A549 (cell line): ENCODE results near the gene WNT8A. TPM values are rescaled to one million over a fixed set of nuclear protein-coding genes. Genes with fewer than 3 reads are reported as not detected.
"Not testable (repeated sequence)": the region's sequence is repeated elsewhere in the genome, so short reads cannot be mapped to it uniquely, and the experiment has no call there.

Source experiments
- ATAC-seq, 2 experiments: fragments of 200-7000 bp in 1 of 2; fragments of >200 bp in 1 of 2; cut with Nextera tagmentation in 1 of 2; cut with Tn5 transposase in 1 of 2; 3 replicates each; pipeline versions ENCODE4 v1.8.0 to v1.9.1; 2018 to 2020; ENCODE audit warnings: mild to moderate bottlenecking in 1 of 2, moderate library complexity in 1 of 2
- CTCF ChIA-PET: fragments of 300-600 bp; sonication (Branson Sonifier 250); formaldehyde crosslinking; extraction: SDS; loops from one replicate; lab custom pipeline; 2021; ENCODE audit warnings: antibody characterized with exemption, inconsistent platforms; lab: Yijun Ruan, JAX
- POLR2A ChIA-PET: fragments of 350-600 bp; formaldehyde crosslinking; extraction: SDS; loops from one replicate; lab custom pipeline; 2021; ENCODE audit warnings: antibody characterized with exemption, inconsistent platforms; lab: Yijun Ruan, JAX
- DNase-seq, 2 experiments: peaks; one replicate each; pipeline versions ENCODE4 v3.0.0 to v3.0.0-alpha.2; 2011 to 2016; ENCODE audit warnings: low read depth in 1 of 2, low spot score in 1 of 2
- FAIRE-seq: peaks from 2 replicates; lab custom pipeline; 2011; peaks lifted over from hg19 to GRCh38; lab: Jason Lieb, UNC
- H3K27ac ChIP-seq, 2 experiments: fragments of >200 bp; sonication (Bioruptor Twin); formaldehyde crosslinking; 3 replicates each; pipeline ENCODE4 v1.5.1; 2016 to 2017
- H3K4me1 ChIP-seq: fragments of >200 bp; sonication (Bioruptor Twin); formaldehyde crosslinking; 3 replicates; pipeline ENCODE4 v1.6.1; 2016
- H3K4me2 ChIP-seq: fragments of >200 bp; sonication (Bioruptor Twin); formaldehyde crosslinking; 3 replicates; pipeline ENCODE4 v1.6.1; 2016
- H3K4me3 ChIP-seq: fragments of >200 bp; sonication (Bioruptor Twin); formaldehyde crosslinking; 3 replicates; pipeline ENCODE4 v1.5.1; 2016
- H3K9me3 ChIP-seq: fragments of >200 bp; sonication (Bioruptor Twin); formaldehyde crosslinking; 3 replicates; pipeline ENCODE4 v1.6.1; 2016
- CBX2 ChIP-seq: fragments of 200-600 bp; sonication (generic); IDR thresholded peaks from 2 replicates; pipeline ENCODE4 v1.6.1; 2016; ENCODE audit warnings: low read depth, mild to moderate bottlenecking, borderline replicate concordance
- CBX8 ChIP-seq: fragments of 200-600 bp; sonication (generic); IDR thresholded peaks from 2 replicates; pipeline ENCODE4 v1.6.1; 2016
- CHD2 ChIP-seq: fragments of 150-350 bp; IDR thresholded peaks from 2 replicates; pipeline ENCODE4 v1.6.1; 2014; ENCODE audit warnings: low read length; ENCODE audit not compliant: partially characterized antibody
- EHMT2 ChIP-seq: fragments of 200-600 bp; sonication (generic); IDR thresholded peaks from 2 replicates; pipeline ENCODE4 v1.6.1; 2016; ENCODE audit warnings: antibody characterized with exemption, low read depth, mild to moderate bottlenecking, moderate library complexity
- EP300 ChIP-seq, 2 experiments: fragments of >200 bp; sonication (Bioruptor Twin); formaldehyde crosslinking; IDR thresholded peaks; 2 replicates in 1 of 2; 3 replicates in 1 of 2; pipeline ENCODE4 v1.6.1; 2016 to 2017
- FOSL2 ChIP-seq, 2 experiments: fragments of 450-650 bp in 1 of 2; fragments of >200 bp in 1 of 2; sonication (Bioruptor Twin) in 1 of 2; formaldehyde crosslinking; IDR thresholded peaks; 2 replicates each; pipeline versions ENCODE4 v1.5.0 to v1.6.1; 2016 to 2020; ENCODE audit warnings: mild to moderate bottlenecking in 1 of 2, moderate library complexity in 1 of 2
- FOXS1 ChIP-seq: fragments of 250-450 bp; sonication (Bioruptor Pico); IDR thresholded peaks from 2 replicates; pipeline ENCODE4 v1.5.0; 2020; ENCODE audit warnings: mild to moderate bottlenecking, moderate library complexity
- HOXA7 ChIP-seq: fragments of 250-450 bp; sonication (Bioruptor Pico); IDR thresholded peaks from 2 replicates; pipeline ENCODE4 v1.5.0; 2020; ENCODE audit warnings: mild to moderate bottlenecking, moderate library complexity
- KDM1A ChIP-seq: fragments of 200-600 bp; sonication (generic); IDR thresholded peaks from 2 replicates; pipeline ENCODE4 v1.6.1; 2016; ENCODE audit warnings: low read depth, mild to moderate bottlenecking
- KDM5A ChIP-seq: fragments of 200-600 bp; sonication (generic); IDR thresholded peaks from 2 replicates; pipeline ENCODE4 v1.6.1; 2016; ENCODE audit warnings: antibody characterized with exemption, mild to moderate bottlenecking
- MAFK ChIP-seq: fragments of 450-650 bp; IDR thresholded peaks from 2 replicates; pipeline ENCODE4 v1.6.1; 2014; ENCODE audit not compliant: partially characterized antibody
- MAZ ChIP-seq: fragments of 150-350 bp; IDR thresholded peaks from 2 replicates; pipeline ENCODE4 v1.6.1; 2014; ENCODE audit warnings: antibody characterized with exemption, low read depth, low read length, borderline replicate concordance
- MYC ChIP-seq: IDR thresholded peaks from 2 replicates; pipeline ENCODE4 v1.6.1; 2012; ENCODE audit warnings: mild to moderate bottlenecking, inconsistent platforms, low read length, improper control_type of control experiment, borderline replicate concordance
- NR3C1 ChIP-seq: fragments of >200 bp; sonication (Bioruptor Twin); formaldehyde crosslinking; IDR thresholded peaks from 3 replicates; pipeline ENCODE4 v1.6.1; 2017
- POLR2AphosphoS2 ChIP-seq: conservative IDR thresholded peaks from 2 replicates; pipeline ENCODE4 v1.6.1; 2012; ENCODE audit warnings: low read length, improper control_type of control experiment, inconsistent platforms
- RARB ChIP-seq: fragments of 250-450 bp; sonication (Bioruptor Pico); IDR thresholded peaks from 2 replicates; pipeline ENCODE4 v1.8.0; 2021; ENCODE audit warnings: mild to moderate bottlenecking, moderate library complexity
- RFX5 ChIP-seq: fragments of 450-650 bp; IDR thresholded peaks from 2 replicates; pipeline ENCODE4 v1.7.1; 2014; ENCODE audit warnings: antibody characterized with exemption, mild to moderate bottlenecking, moderate library complexity
- RNF2 ChIP-seq: fragments of 200-600 bp; sonication (generic); IDR thresholded peaks from 2 replicates; pipeline ENCODE4 v1.6.1; 2016; ENCODE audit warnings: low read depth, mild to moderate bottlenecking, antibody characterized with exemption, moderate library complexity, borderline replicate concordance
- SMC3 ChIP-seq: fragments of >200 bp; sonication (Bioruptor Twin); formaldehyde crosslinking; IDR thresholded peaks from 3 replicates; pipeline ENCODE4 v1.6.1; 2018; ENCODE audit warnings: inconsistent platforms
- TP53 ChIP-seq: fragments of 250-450 bp; sonication (Bioruptor Pico); IDR thresholded peaks from 2 replicates; pipeline ENCODE4 v1.5.0; 2021; ENCODE audit warnings: mild to moderate bottlenecking, moderate library complexity
- ZC3H11A ChIP-seq: fragments of 450-650 bp; IDR thresholded peaks from 2 replicates; pipeline ENCODE4 v1.6.1; 2014; ENCODE audit warnings: antibody characterized with exemption, mild to moderate bottlenecking
- WGBS: methylation state at CpG from one replicate; pipeline ENCODE4 v1.1.6; 2017; ENCODE audit errors: missing lambda C conversion rate; 5-methylcytosine and 5-hydroxymethylcytosine counted together
- polyA plus RNA-seq, 4 experiments: library from polyadenylated mRNA; depleted of rRNA in 3 of 4; stranded (reverse); fragments of >200 nt; fragmentation: RNase III in 1 of 4; extraction: RNeasy Plus Mini Kit Qiagen cat#74134 plus additional on column Dnase treatment in 1 of 4; gene quantifications; 2 replicates in 3 of 4; 3 replicates in 1 of 4; pipeline ENCODE4 v1.2.3, GENCODE V29; 2011 to 2017
- TF ChIP-seq, protein P1 (sequence below): fragments of 450-650 bp; IDR thresholded peaks from 2 replicates; pipeline ENCODE4 v1.6.1; 2014; ENCODE audit warnings: antibody characterized with exemption
- TF ChIP-seq, protein P2 (sequence below): fragments of >200 bp; sonication (Bioruptor Twin); formaldehyde crosslinking; IDR thresholded peaks from 2 replicates; pipeline ENCODE4 v1.6.1; 2016
- TF ChIP-seq, protein P3 (sequence below): IDR thresholded peaks from 2 replicates; pipeline ENCODE4 v1.6.1; 2012
- TF ChIP-seq, protein P4 (sequence below): IDR thresholded peaks from 2 replicates; pipeline ENCODE4 v1.6.1; 2012; ENCODE audit warnings: low read depth, borderline replicate concordance

WNT8A gene
- polyA plus RNA-seq, 2 of the 4 experiments (the other 2 are of a cell fraction), result not detected

DNA sequence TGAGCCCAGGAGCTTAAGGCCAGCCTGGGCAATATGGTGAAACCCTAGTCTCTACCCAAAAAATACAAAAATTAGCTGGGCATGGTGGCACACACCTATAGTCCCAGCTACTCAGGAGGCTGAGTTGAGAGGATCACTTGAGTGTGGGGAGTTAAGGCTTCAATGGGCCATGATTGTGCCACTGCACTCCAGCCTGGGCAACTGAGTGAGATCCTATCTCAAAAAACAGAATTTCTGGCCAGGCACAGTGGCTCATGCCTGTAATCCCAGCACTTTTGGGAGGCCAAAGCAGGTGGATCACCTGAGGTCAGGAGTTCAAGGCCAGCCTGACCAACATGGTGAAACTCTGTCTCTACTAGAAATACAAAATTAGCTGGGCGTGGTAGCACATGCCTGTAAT, 31.1 kb upstream of the WNT8A start:
- ATAC-seq, H3K4me1 ChIP-seq, FAIRE-seq, H3K4me3 ChIP-seq, H3K9me3 ChIP-seq, POLR2A ChIA-PET, H3K4me2 ChIP-seq, H3K27ac ChIP-seq, DNase-seq: not testable (repeated sequence)
- 73% methylated on average over 1 of the region's 1 CpG for WGBS
- CTCF ChIA-PET, result interaction anchor here (0.7 to 18.0 kb wide), 5 partner anchors 10 to 494 kb away, joined by 3 to 402 read pairs (median 8); partner anchors contain the start of gene FAM13B

DNA sequence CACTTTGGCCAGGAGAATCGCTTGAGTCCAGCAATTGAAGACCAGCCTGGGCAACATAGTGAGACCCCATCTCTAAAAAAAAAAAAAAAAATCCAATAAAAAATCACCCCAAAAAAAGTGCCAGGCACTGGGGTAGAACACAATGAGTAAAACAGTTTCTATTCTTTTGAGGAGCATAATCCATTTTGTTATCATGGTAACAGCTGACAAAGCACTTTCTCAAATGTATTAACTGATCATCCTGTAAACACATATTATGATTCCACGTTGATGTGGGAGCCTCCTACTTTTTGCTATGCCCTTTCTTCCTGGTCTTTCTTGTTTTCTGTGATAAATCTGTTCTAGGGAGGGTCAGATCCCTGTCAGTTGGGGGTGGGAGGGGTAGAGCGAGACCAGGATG, 30.3 kb upstream of the WNT8A start:
- no peak for FAIRE-seq
- H3K9me3 ChIP-seq, result no peaks in the 10 kb centered on the region
- H3K4me2 ChIP-seq, result no peak overlapping the region
- no peak overlapping the region for H3K27ac ChIP-seq
- 60% methylated on average over 3 of the region's 3 CpGs for WGBS
- DNase-seq, result no peak
- TF ChIP-seq MAFK (peak; percentile 84), FOXS1 (CRISPR knock-in tag) (no peak), RARB (CRISPR knock-in tag) (no peak)
- ChIA-PET POLR2A (no interaction called here), CTCF (interaction anchor here (0.8 to 18.0 kb wide), 6 partner anchors 9 to 163 kb away, joined by 3 to 402 read pairs (median 6); partner anchors contain the start of gene FAM13B)
- no peak overlapping the region for H3K4me3 ChIP-seq
- ATAC-seq, result no peak
- H3K4me1 ChIP-seq, result no peaks in the 10 kb centered on the region

DNA sequence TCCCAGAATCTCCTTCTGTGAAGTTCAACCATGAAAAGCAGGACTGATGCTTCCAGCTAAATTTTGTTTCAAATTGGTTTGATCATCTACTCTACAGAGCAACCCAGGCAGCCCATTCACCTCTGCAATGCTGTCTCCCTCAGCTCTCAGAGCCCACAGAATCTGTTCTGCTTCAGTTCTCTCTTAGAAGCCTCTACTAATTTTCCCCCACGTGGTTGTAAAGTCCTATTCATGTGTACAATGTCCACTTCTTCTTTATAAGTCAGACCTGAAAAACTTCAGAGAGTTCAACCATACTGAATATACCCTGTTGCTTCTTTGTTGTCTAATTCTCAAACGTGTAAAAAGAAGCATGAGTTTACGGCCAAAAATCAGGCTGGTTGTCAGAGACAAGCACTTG, 29.6 kb upstream of the WNT8A start:
- no peak for FAIRE-seq

DNA sequence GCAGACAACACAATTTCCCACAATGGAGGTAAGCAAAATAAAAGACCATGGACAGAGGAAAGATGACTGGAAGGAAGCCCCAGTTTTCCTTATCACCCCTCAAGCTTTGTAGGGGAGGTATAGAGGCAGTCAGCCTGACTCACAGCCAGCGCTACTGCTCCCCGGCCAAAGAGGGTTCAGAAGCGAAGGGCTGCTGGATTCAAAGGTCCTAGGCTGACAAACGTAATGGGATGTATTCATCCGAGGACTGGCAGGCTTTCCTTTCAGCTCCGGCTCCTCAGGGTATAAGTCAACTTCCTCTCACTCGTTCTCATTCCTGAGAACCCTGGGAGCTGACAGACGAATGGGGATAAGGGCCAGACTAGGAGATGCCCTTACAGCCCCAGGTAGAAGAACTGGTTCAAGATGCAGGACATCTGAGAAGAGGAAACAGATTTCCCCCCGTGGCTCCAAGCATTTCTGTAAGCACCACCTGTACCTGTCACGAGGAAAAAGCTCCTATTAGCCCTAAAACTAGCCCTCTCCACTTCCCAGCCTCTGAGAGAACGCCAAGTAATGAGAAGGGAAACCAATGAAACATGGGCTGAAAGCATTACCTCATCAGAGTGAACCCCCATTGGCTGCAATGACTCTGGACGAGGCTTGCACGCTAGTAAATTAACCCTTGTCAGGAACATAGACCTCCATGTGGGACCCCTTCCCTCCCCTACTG, 28.8 kb upstream of the WNT8A start:
- Histone ChIP-seq H3K9me3 (no peaks in the 10 kb centered on the region), H3K4me1 (no peaks in the 10 kb centered on the region), H3K4me2 (peak overlapping the region; percentile 2; the same call in 1 of the 3 replicates), H3K27ac (no peak overlapping the region), H3K4me3 (no peak overlapping the region)
- POLR2A ChIA-PET, result no interaction called here
- FAIRE-seq (no peak), ATAC-seq (peak; percentile 62 to 71), DNase-seq (no peak)
- WGBS, result 39% methylated on average over 13 of the region's 13 CpGs
- TF ChIP-seq ZC3H11A (no peak), FOSL2 (IDR thresholded peaks at IDR 0.05) (no peak), FOSL2 (CRISPR knock-in tag; IDR thresholded peaks at IDR 0.05) (no peak), MAFK (no peak), TP53 (CRISPR knock-in tag) (no peak), HOXA7 (CRISPR knock-in tag) (no peak), EP300 (IDR thresholded peaks at IDR 0.05) (no peak), KDM5A (no peak), MAZ (no peak), EHMT2 (no peak), NR3C1 (no peak)
- TF ChIP-seq, protein P1, sequence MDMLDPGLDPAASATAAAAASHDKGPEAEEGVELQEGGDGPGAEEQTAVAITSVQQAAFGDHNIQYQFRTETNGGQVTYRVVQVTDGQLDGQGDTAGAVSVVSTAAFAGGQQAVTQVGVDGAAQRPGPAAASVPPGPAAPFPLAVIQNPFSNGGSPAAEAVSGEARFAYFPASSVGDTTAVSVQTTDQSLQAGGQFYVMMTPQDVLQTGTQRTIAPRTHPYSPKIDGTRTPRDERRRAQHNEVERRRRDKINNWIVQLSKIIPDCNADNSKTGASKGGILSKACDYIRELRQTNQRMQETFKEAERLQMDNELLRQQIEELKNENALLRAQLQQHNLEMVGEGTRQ, result no peak
- CTCF ChIA-PET, result interaction anchor here (2.1 to 18.0 kb wide), 3 partner anchors 13 to 22 kb away, joined by 6 to 402 read pairs (median 35); partner anchors contain the start of gene FAM13B

More for the DNA sequence above, 29.6 kb upstream of the WNT8A start:
- TF ChIP-seq KDM1A (no peak), MYC (no peak), EHMT2 (no peak), POLR2AphosphoS2 (no peak), ZC3H11A (no peak), CBX2 (no peak), FOSL2 (IDR thresholded peaks at IDR 0.05) (no peak), FOSL2 (CRISPR knock-in tag; IDR thresholded peaks at IDR 0.05) (no peak), CBX8 (no peak), CHD2 (no peak), RFX5 (no peak), RARB (CRISPR knock-in tag) (no peak), SMC3 (no peak), RNF2 (no peak)
- TF ChIP-seq, protein P2, sequence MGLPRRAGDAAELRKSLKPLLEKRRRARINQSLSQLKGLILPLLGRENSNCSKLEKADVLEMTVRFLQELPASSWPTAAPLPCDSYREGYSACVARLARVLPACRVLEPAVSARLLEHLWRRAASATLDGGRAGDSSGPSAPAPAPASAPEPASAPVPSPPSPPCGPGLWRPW, result no peak
- TF ChIP-seq, protein P3, sequence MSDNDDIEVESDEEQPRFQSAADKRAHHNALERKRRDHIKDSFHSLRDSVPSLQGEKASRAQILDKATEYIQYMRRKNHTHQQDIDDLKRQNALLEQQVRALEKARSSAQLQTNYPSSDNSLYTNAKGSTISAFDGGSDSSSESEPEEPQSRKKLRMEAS, result no peak
- TF ChIP-seq, protein P4, sequence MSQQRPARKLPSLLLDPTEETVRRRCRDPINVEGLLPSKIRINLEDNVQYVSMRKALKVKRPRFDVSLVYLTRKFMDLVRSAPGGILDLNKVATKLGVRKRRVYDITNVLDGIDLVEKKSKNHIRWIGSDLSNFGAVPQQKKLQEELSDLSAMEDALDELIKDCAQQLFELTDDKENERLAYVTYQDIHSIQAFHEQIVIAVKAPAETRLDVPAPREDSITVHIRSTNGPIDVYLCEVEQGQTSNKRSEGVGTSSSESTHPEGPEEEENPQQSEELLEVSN, result no peak
- Histone ChIP-seq H3K9me3 (no peaks in the 10 kb centered on the region), H3K4me2 (no peak overlapping the region), H3K27ac (no peak overlapping the region), H3K4me3 (no peak overlapping the region), H3K4me1 (no peaks in the 10 kb centered on the region)
- ChIA-PET POLR2A (interaction anchor here (0.5 kb wide), 1 partner anchor 10 kb away, joined by 4 read pairs; no protein-coding TSS in a partner anchor), CTCF (interaction anchor here (0.8 to 18.0 kb wide), 6 partner anchors 10 to 164 kb away, joined by 3 to 402 read pairs (median 8); partner anchors contain the start of gene FAM13B)
- DNase-seq (no peak), ATAC-seq (peak; percentile 30; a peak in 1 of 6 replicates)
- 31% methylated on average over 3 of the region's 3 CpGs for WGBS
